HFF-Myc (cell line): ENCODE results near the gene PPCDC.

Source experiments
- DNase-seq: peaks from one replicate; pipeline ENCODE4 v3.0.0-alpha.2; 2011; ENCODE audit warnings: low read depth; ENCODE audit errors: extremely low read depth
- H3K4me3 ChIP-seq: replicated peaks from 2 replicates; pipeline ENCODE4 v1.5.1; 2011; ENCODE audit warnings: low read depth, mild to moderate bottlenecking, control low read depth, low read length
- TF ChIP-seq, protein P1 (sequence below): IDR thresholded peaks from 2 replicates; pipeline ENCODE4 v1.5.1; 2012; ENCODE audit warnings: mild to moderate bottlenecking, low read depth, low read length, control low read depth; ENCODE audit errors: missing control alignments

PPCDC gene

DNA sequence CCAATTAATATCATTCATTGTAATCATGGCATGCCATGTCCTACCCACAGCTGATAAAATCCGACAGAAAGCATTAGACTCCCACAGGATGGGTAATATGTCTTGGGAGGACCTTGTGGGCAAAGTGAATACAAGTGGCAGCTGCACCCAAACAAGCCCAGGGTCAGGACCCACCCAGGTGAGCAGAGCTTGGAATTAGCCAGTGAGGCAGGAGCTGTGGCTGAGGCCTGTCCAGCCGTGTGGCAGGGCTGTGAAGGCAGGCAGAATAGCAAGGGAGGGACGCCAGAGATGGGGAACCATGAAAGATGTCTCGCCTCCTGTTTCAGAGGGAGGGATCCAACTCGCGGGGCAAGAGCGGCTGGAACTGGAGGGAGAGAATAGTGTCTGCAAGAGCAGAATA is 74.5 kb downstream of the PPCDC start:
- TF ChIP-seq, protein P1, sequence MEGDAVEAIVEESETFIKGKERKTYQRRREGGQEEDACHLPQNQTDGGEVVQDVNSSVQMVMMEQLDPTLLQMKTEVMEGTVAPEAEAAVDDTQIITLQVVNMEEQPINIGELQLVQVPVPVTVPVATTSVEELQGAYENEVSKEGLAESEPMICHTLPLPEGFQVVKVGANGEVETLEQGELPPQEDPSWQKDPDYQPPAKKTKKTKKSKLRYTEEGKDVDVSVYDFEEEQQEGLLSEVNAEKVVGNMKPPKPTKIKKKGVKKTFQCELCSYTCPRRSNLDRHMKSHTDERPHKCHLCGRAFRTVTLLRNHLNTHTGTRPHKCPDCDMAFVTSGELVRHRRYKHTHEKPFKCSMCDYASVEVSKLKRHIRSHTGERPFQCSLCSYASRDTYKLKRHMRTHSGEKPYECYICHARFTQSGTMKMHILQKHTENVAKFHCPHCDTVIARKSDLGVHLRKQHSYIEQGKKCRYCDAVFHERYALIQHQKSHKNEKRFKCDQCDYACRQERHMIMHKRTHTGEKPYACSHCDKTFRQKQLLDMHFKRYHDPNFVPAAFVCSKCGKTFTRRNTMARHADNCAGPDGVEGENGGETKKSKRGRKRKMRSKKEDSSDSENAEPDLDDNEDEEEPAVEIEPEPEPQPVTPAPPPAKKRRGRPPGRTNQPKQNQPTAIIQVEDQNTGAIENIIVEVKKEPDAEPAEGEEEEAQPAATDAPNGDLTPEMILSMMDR = no peak
- DNase-seq = no peak
- H3K4me3 ChIP-seq = no peak overlapping the region

DNA sequence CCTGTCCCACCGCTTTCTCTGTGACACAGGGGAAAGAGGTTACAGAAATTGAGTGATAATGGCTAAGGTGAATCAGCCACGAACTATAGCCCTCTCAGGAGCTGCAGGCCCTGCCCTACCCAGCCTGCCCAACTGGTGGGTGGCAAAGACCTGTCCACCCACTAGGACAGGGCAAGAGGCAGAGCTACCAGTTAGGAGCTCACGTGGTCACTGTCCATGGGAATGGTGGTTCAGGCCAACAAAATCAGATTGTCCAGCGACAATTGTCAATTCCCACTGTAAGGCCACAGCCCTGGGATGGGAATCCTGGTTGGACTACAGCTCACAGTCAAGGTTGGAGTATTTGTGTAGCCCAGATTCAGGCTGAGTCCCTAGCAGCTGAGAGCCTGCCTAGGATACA is 75.0 kb downstream of the PPCDC start:
- TF ChIP-seq, protein P1 = no peak
- no peak overlapping the region for H3K4me3 ChIP-seq
- no peak for DNase-seq
